T-cell (primary cell): ENCODE results near the gene SAT1. TPM values are rescaled to one million over a fixed set of nuclear protein-coding genes. Genes with fewer than 3 reads are reported as not detected.

Experiments
- ATAC-seq, 4 experiments: fragments of 200-7000 bp in 3 of 4; fragments of 150-1000 bp in 1 of 4; cut with Tn5 transposase; replicated peaks in 1 of 4; 1 replicate in 3 of 4; 2 replicates in 1 of 4; pipeline ENCODE4 v1.10.0; 2021; ENCODE audit warnings: moderate library complexity in 3 of 4, mild to moderate bottlenecking in 2 of 4, moderate number of reproducible peaks in 1 of 4
- CTCF ChIA-PET, 2 donors: fragments of 300-600 bp; sonication (Branson Sonifier 250); formaldehyde crosslinking; loops; one replicate each; lab custom pipeline; 2022; ENCODE audit warnings: antibody characterized with exemption in 2 of 2; lab: Charles Lee
- POLR2A ChIA-PET, 2 donors: fragments of 300-600 bp; sonication (Branson Sonifier 250); formaldehyde crosslinking; loops; one replicate each; lab custom pipeline; 2022; ENCODE audit warnings: antibody characterized with exemption in 2 of 2; lab: Charles Lee
- DNase-seq, 35 experiments: peaks; one replicate each; pipeline versions ENCODE4 v3.0.0 to v3.0.0-alpha.2; 2013 to 2023
- H3K27ac ChIP-seq: one replicate; pipeline ENCODE4 v1.5.1; 2013; ENCODE audit warnings: low read length
- H3K27me3 ChIP-seq, 2 experiments: replicated peaks in 1 of 2; 1 replicate in 1 of 2; 2 replicates in 1 of 2; pipeline versions ENCODE4 v1.6.1 to v1.7.0; 2013; ENCODE audit warnings: low read length in 1 of 2, mixed read lengths in 1 of 2; ENCODE audit not compliant: control insufficient read depth in 2 of 2, insufficient read depth in 2 of 2; ENCODE audit errors: extremely low read depth in 1 of 2
- H3K36me3 ChIP-seq, 2 donors: 1 replicate in 1 of 2; 2 replicates in 1 of 2; pipeline versions ENCODE4 v1.6.1 to v1.7.0; 2013; ENCODE audit warnings: low read length in 1 of 2; ENCODE audit not compliant: control insufficient read depth in 2 of 2, insufficient read depth in 1 of 2; ENCODE audit errors: extremely low read depth in 1 of 2
- H3K4me1 ChIP-seq, 2 experiments: 1 replicate in 1 of 2; 2 replicates in 1 of 2; pipeline versions ENCODE4 v1.6.1 to v1.7.0; 2013; ENCODE audit warnings: low read length in 2 of 2, mixed read lengths in 1 of 2; ENCODE audit not compliant: insufficient read depth in 2 of 2, control insufficient read depth in 1 of 2; ENCODE audit errors: extremely low read depth in 1 of 2
- H3K4me3 ChIP-seq, 2 donors: 1 replicate in 1 of 2; 2 replicates in 1 of 2; pipeline versions ENCODE4 v1.5.1 to v1.7.0; 2013; ENCODE audit warnings: mild to moderate bottlenecking in 2 of 2, low read length in 1 of 2, moderate library complexity in 1 of 2; ENCODE audit not compliant: control insufficient read depth in 1 of 2; ENCODE audit errors: extremely low read depth in 1 of 2
- H3K9me3 ChIP-seq: 2 replicates; pipeline ENCODE4 v1.7.0; 2013
- H3K27ac Mint-ChIP-seq, 2 donors: one replicate each; pipeline ENCODE4 v1.8.0; 2020 to 2021; ENCODE audit warnings: mild to moderate bottlenecking in 2 of 2, mixed read lengths in 2 of 2
- H3K27me3 Mint-ChIP-seq, 2 donors: one replicate each; pipeline ENCODE4 v1.8.0; 2021 to 2022; ENCODE audit warnings: mixed read lengths in 2 of 2
- H3K36me3 Mint-ChIP-seq: one replicate; pipeline ENCODE4 v1.8.0; 2021; ENCODE audit warnings: mixed read lengths
- H3K4me1 Mint-ChIP-seq, 3 donors: one replicate each; pipeline ENCODE4 v1.8.0; 2020 to 2022; ENCODE audit warnings: mixed read lengths in 3 of 3, mild to moderate bottlenecking in 1 of 3
- H3K4me3 Mint-ChIP-seq, 3 donors: one replicate each; pipeline ENCODE4 v1.8.0; 2020 to 2022; ENCODE audit warnings: mild to moderate bottlenecking in 3 of 3, mixed read lengths in 3 of 3, moderate library complexity in 3 of 3
- H3K9me3 Mint-ChIP-seq, 3 donors: one replicate each; pipeline ENCODE4 v1.8.0; 2020 to 2022; ENCODE audit warnings: mixed read lengths in 3 of 3
- WGBS: methylation state at CpG from one replicate; pipeline ENCODE4 v1.1.5; 2013; ENCODE audit warnings: missing lambda C conversion rate; ENCODE audit not compliant: insufficient coverage; 5-methylcytosine and 5-hydroxymethylcytosine counted together
- total RNA-seq, 35 experiments: library from RNA in 6 of 35; stranded (reverse) in 6 of 35; fragments of 120-200 nt in 1 of 35; gene quantifications; one replicate each; pipeline versions ENCODE4 v1.2.1 to v1.2.4 and lab custom pipeline; 2013 to 2026

SAT1 gene
- total RNA-seq, 5 donors from 2014 or later (not counting 1 experiment from before 2014, with no cell fraction given): 89.6 to 258 (median 94.4) TPM

DNA sequence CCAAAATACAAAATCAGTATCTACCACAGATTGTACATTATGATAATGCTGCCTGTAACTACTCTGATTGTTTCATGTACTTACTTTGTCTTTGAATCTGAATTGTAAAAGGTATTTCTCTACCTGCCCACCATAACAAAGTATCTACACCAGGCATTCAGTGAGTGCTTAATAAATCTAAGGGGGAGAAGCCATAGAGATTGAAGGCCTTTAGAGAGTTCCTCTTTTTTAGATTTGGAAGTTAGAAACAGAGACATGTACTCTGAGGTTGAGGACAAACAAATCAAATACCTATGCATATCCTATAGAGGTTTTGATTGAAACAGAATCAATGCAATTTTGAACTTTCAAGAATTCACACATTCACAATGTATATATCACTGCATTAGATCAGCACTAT is 42.7 kb downstream of the SAT1 start:
- no peaks in the 10 kb centered on the region for H3K9me3 ChIP-seq
- no peak overlapping the region for H3K27ac ChIP-seq
- ATAC-seq: no peak

GRCh38 chrX:23826216-23826615 is 43.2 kb downstream of the SAT1 start:
- no CpG with 5 or more reads among the region's 3 CpGs for WGBS
- Histone ChIP-seq H3K4me1 (no peaks in the 10 kb centered on the region), H3K9me3 (no peaks in the 10 kb centered on the region), H3K27ac (no peak overlapping the region), H3K36me3 (no peaks in the 10 kb centered on the region), H3K4me3 (no peak overlapping the region), H3K27me3 (no peaks in the 10 kb centered on the region)
- Mint-ChIP-seq H3K27ac (no peak overlapping the region), H3K9me3 (no peaks in the 10 kb centered on the region), H3K4me3 (no peak overlapping the region), H3K36me3 (no peaks in the 10 kb centered on the region), H3K27me3 (peaks cover 0 to 15% of the 10 kb centered on the region in 2 donors), H3K4me1 (no peaks in the 10 kb centered on the region)
- ATAC-seq (no peak), DNase-seq (no peak)
- ChIA-PET POLR2A (no interaction called here), CTCF (no interaction called here)

More for the DNA sequence above, 42.7 kb downstream of the SAT1 start:
- Histone ChIP-seq H3K4me3 (no peak overlapping the region), H3K27me3 (no peaks in the 10 kb centered on the region), H3K36me3 (no peaks in the 10 kb centered on the region), H3K4me1 (no peaks in the 10 kb centered on the region)
- no peaks in the 10 kb centered on the region for H3K4me1 Mint-ChIP-seq
- H3K36me3 Mint-ChIP-seq: no peaks in the 10 kb centered on the region
- no peaks in the 10 kb centered on the region for H3K9me3 Mint-ChIP-seq
- no peak overlapping the region for H3K4me3 Mint-ChIP-seq
- no peak overlapping the region for H3K27ac Mint-ChIP-seq
- ChIA-PET CTCF (no interaction called here), POLR2A (no interaction called here)
- peaks cover 0 to 15% of the 10 kb centered on the region in 2 donors for H3K27me3 Mint-ChIP-seq
- DNase-seq: no peak

GRCh38 chrX:23826653-23827052 is 43.7 kb downstream of the SAT1 start:
- no peak overlapping the region for H3K4me3 Mint-ChIP-seq
- H3K4me1 Mint-ChIP-seq: no peaks in the 10 kb centered on the region
- Histone ChIP-seq H3K27ac (no peak overlapping the region), H3K9me3 (no peaks in the 10 kb centered on the region), H3K4me1 (no peaks in the 10 kb centered on the region), H3K4me3 (no peak overlapping the region), H3K27me3 (no peaks in the 10 kb centered on the region), H3K36me3 (no peaks in the 10 kb centered on the region)
- no peak overlapping the region for H3K27ac Mint-ChIP-seq
- H3K27me3 Mint-ChIP-seq: peaks cover 0 to 15% of the 10 kb centered on the region in 2 donors
- DNase-seq (no peak), ATAC-seq (no peak)
- H3K9me3 Mint-ChIP-seq: no peaks in the 10 kb centered on the region
- H3K36me3 Mint-ChIP-seq: no peaks in the 10 kb centered on the region
- ChIA-PET POLR2A (no interaction called here), CTCF (no interaction called here)

DNA sequence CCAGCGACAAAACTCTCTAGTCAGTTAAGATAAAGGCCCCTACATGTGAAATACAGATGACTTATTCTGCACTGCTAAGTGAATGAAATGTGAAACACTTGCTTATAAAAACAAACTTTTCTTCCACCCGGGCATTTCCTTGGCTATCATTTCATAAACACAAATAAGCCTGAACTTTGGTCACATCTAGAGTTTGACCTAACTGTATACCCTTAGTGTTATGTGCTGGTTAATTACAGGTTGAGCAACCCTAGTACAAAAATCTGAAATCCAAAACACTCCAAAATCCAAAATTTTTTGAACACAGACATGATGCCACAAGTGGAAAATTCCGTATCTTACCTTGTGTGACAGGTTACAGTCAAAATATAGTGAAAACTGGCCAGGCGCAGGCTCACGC is 45.9 kb downstream of the SAT1 start:
- Mint-ChIP-seq H3K27ac (no peak overlapping the region), H3K27me3 (peaks cover 0 to 10% of the 10 kb centered on the region in 2 donors), H3K4me1 (no peaks in the 10 kb centered on the region), H3K9me3 (no peaks in the 10 kb centered on the region), H3K4me3 (no peak overlapping the region), H3K36me3 (no peaks in the 10 kb centered on the region)
- no peaks in the 10 kb centered on the region for H3K36me3 ChIP-seq
- DNase-seq: no peak
- no peak overlapping the region for H3K27ac ChIP-seq
- H3K4me3 ChIP-seq: no peak overlapping the region
- no peaks in the 10 kb centered on the region for H3K4me1 ChIP-seq
- ChIA-PET POLR2A (no interaction called here), CTCF (no interaction called here)
- no peak for ATAC-seq
- no peaks in the 10 kb centered on the region for H3K9me3 ChIP-seq
- WGBS: no CpG with 5 or more reads among the region's 5 CpGs
- no peaks in the 10 kb centered on the region for H3K27me3 ChIP-seq

DNA sequence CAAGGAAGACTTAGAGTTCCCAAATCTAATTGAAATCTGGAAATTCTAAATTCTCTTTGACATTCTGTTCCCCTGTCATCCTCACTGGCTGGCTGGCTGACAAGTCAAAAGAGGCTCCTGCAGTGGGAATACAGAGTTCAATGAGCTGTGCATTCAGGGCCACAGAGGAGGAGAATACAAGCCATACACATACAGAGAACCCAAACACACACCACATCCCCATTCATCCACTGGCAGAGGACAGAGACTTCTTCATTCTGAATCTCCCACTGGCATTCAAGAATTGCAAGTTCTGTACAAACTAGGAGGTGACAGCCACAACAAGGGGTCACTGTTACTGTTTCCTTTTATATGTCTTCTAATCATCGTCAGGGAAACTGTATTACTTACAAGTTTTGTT is 49.7 kb downstream of the SAT1 start:
- DNase-seq (no peak), ATAC-seq (no peak)
- ChIA-PET POLR2A (no interaction called here), CTCF (no interaction called here)
- no peak overlapping the region for H3K27ac Mint-ChIP-seq
- no peaks in the 10 kb centered on the region for H3K9me3 Mint-ChIP-seq
- Histone ChIP-seq H3K27me3 (no peaks in the 10 kb centered on the region), H3K27ac (no peak overlapping the region), H3K9me3 (no peaks in the 10 kb centered on the region), H3K4me3 (no peak overlapping the region), H3K4me1 (no peaks in the 10 kb centered on the region), H3K36me3 (no peaks in the 10 kb centered on the region)
- no CpG with 5 or more reads among the region's 1 CpG for WGBS
- H3K27me3 Mint-ChIP-seq: peaks cover 0 to 11% of the 10 kb centered on the region in 2 donors
- H3K36me3 Mint-ChIP-seq: no peaks in the 10 kb centered on the region
- no peak overlapping the region for H3K4me3 Mint-ChIP-seq
- no peaks in the 10 kb centered on the region for H3K4me1 Mint-ChIP-seq

Other genes starting within 250 kb of the SAT1 start
- gene PRDX4, start 115.7 kb upstream of the SAT1 start, total RNA-seq: 10 to 100 TPM in 3 of 5 donors, 1 to 10 TPM in 2; 8.4 to 16.6 (median 14.2) TPM
- 10 to 100 TPM; 15.0 to 22.1 (median 19.2) TPM for gene ACOT9, start 39.9 kb upstream of the SAT1 start, total RNA-seq
- 10 to 100 TPM in 1 of 5 donors, 1 to 10 TPM in 4; 5.2 to 16.5 (median 6.4) TPM for gene APOO, start 124.8 kb downstream of the SAT1 start, total RNA-seq
- not detected for gene CXorf58, start 124.8 kb downstream of the SAT1 start, total RNA-seq
- gene KLHL15, start 244.0 kb downstream of the SAT1 start, total RNA-seq: 10 to 100 TPM in 2 of 5 donors, 1 to 10 TPM in 3; 7.1 to 21.1 (median 8.0) TPM